ENCODE data around the gene PLEKHM2.
A peak's percentile ranks its signal among the peaks of the same experiment; 100 is the strongest.

Gene PLEKHM2

DNA sequence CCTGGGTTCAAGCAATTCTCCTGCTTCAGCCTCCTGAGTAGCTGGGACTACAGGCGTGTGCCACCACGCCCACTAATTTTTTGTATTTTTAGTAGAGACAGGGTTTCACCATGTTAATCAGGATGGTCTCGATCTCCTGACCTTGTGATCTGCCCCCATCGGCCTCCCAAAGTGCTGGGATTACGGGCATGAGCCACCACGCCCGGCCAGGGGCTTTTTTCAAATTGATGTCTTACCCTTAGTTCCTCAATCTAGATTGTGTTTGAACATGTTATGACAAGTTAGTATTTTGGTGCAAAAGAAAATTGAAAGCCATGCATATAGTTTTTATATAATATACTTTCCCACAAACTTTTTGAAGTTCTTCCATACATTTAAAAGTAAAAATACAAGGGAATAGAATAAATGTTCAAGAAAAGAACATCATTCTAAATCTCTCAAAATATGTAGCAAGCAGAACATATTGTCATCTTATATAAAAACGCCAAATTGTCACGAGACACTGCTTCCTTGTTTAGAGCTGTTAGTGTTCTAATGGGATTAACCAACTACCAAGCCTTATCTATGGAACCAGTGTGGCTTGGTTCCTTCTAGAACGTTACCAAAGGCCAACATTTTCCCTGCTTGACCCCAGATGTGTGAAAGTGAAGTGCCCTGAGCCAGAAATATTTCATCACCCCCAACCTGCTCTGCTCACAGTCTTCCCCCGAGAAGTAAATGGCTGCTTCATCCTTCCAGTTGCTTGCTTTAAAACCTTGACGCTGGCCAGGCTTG, 9.5 kb upstream of the PLEKHM2 start:
- TF ChIP-seq, protein P1, sequence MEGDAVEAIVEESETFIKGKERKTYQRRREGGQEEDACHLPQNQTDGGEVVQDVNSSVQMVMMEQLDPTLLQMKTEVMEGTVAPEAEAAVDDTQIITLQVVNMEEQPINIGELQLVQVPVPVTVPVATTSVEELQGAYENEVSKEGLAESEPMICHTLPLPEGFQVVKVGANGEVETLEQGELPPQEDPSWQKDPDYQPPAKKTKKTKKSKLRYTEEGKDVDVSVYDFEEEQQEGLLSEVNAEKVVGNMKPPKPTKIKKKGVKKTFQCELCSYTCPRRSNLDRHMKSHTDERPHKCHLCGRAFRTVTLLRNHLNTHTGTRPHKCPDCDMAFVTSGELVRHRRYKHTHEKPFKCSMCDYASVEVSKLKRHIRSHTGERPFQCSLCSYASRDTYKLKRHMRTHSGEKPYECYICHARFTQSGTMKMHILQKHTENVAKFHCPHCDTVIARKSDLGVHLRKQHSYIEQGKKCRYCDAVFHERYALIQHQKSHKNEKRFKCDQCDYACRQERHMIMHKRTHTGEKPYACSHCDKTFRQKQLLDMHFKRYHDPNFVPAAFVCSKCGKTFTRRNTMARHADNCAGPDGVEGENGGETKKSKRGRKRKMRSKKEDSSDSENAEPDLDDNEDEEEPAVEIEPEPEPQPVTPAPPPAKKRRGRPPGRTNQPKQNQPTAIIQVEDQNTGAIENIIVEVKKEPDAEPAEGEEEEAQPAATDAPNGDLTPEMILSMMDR (IDR thresholded peaks at IDR 0.05; ENCODE audit: low read depth, low read length, missing control alignments) = no peak
- H3K4me3 ChIP-seq (replicated peaks; ENCODE audit: low read depth, low read length) = no peak overlapping the region
- no peak for DNase-seq (ENCODE audit: extremely low read depth, low read depth)

DNA sequence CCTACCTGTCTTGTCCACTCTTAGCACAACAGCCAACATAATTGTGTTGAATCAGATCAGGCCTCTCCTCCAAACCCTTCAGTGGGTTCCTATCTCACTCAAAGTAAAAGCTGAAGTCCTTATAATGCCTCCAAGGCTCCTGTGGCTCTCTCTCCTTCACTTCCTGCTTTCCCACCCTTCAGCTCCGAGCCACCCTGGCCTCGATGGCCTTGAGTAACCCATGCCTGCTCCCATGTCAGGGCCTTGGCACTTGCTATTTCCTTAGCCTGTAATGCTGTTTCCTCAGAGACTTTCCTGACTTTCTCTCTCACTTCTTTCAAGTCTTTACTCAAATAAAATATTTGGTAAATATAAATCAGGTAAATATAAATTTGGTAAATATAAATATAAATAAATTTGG, 8.1 kb upstream of the PLEKHM2 start:
- no peak overlapping the region for H3K4me3 ChIP-seq (replicated peaks; ENCODE audit: low read depth, low read length)
- DNase-seq (ENCODE audit: extremely low read depth, low read depth) = no peak
- TF ChIP-seq, protein P1 (IDR thresholded peaks at IDR 0.05; ENCODE audit: low read depth, low read length, missing control alignments) = no peak

DNA sequence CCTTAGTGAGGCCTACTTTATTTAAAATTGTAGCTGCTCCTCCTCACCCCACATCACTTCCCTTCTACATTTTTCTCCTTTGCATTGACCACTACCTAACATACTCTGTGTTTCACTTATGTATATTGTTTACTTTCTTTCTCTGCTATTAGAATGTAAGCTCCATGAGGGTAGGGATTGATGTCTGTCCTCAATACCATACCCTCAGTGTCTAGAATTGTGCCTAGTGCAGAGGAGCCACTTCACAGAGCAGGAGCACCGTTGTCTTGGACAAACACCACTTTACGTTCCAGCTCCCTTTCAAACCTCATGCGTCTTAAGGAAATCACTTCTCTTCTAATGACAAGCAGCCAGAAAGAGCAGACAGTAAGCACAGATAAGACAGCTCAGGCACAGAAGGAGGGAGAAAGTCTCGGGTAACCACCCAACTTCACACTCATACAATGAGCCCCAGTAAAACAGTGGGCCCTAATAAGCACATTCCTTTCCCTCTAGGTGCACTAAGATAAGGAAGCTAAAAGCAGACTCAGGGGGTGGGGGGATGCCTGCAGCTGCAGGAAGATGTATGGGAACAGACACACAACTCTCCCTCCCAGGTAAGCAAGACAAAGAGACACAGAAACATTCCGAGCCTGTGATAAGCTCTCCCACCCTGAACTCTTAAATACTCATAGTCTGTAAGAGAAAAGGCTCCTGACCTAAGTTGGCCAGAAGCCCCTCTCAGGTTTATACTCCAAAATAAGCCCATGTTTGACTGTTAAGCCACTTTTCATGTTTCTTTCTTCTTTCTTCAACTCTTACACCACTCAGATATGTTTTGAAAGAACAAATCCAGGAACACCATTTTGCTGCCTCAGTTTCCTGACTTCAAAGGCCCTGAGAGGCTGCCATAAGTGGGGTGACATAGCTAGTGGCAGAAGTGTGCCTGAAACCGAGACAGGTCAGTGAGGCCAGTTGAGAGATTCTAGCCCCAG, 7.1 kb upstream of the PLEKHM2 start:
- H3K4me3 ChIP-seq (replicated peaks; ENCODE audit: low read depth, low read length) = no peak overlapping the region
- no peak for DNase-seq (ENCODE audit: extremely low read depth, low read depth)
- TF ChIP-seq, protein P1 (IDR thresholded peaks at IDR 0.05; ENCODE audit: low read depth, low read length, missing control alignments) = no peak

DNA sequence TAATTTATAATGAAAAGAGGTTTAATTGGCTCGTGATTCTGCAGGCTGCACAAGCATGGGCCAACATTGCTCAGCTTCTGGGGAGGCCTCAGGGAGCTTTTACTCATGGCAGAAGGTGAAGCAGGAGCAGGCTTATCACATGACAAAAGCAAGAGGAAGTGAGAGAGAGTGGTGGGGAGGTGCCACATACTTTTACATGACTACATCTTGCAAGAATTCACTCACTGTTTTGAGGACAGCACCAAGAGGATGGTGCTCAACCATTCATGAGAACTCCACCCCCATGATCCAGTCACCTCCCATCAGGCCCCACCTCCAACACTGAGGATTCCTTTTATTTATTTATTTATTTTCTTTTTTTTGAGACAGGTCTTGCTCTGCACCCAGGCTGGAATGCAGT, 5.5 kb upstream of the PLEKHM2 start:
- H3K4me3 ChIP-seq (replicated peaks; ENCODE audit: low read depth, low read length) = no peak overlapping the region
- peak; percentile 46 for DNase-seq (ENCODE audit: extremely low read depth, low read depth)
- TF ChIP-seq, protein P1 (IDR thresholded peaks at IDR 0.05; ENCODE audit: low read depth, low read length, missing control alignments) = no peak

DNA sequence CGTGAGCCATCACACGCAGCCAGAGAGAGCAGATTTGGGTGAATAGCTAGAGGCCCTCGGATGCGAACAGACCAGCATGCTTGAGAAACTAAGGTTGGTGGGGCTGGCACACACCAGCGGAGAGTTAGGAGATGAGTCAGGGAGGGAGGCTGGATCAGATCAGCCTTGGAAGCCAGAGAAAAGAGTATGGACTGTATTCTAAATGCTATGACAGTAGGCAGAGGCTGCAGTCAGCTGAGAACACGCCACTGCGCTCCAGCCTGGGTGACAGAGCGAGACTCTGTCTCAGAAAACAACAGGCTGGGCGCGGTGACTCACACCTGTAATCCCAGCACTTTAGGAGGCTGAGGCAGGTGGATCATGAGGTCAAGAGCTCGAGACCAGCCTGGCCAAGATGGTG, 4.0 kb upstream of the PLEKHM2 start:
- TF ChIP-seq, protein P1 (IDR thresholded peaks at IDR 0.05; ENCODE audit: low read depth, low read length, missing control alignments) = no peak
- DNase-seq (ENCODE audit: extremely low read depth, low read depth) = no peak
- H3K4me3 ChIP-seq (replicated peaks; ENCODE audit: low read depth, low read length) = no peak overlapping the region

DNA sequence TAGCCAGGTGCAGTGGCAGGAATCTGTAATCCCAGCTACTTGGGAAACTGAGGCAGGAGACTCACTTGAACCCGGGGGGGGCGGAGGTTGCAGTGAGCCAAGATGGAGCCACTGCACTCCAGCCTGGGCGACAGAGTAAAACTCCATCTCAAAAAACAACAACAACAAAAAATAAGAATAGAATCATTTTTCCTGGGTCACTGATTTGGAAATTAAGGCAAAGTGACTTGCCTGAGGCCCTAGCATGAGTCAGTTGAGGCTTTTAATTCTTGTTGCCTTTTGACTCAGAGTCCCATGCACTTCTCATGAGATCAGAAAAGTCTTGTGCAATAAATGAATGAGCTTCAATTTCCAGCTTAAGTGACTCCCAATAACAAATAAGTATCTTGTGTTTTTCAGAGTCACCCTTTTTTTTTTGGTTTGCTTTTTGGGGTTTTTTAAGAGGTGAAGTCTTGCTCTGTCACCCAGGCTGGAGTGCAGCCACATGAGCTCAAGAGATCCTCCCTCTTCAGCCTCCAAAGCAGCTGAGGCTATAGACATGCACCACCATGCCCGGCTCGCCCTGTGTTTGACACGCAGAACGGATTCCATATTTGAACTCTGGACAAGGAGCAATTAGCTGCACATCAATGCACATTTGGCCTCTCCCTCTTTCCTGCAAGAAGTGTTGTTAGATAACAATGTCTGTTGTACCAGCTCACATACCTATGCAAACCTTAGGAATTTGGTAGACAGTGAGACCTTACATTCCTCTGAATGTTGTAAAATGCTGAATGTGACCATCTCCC, 3.4 kb upstream of the PLEKHM2 start:
- no peak overlapping the region for H3K4me3 ChIP-seq (replicated peaks; ENCODE audit: low read depth, low read length)
- DNase-seq (ENCODE audit: extremely low read depth, low read depth) = no peak
- TF ChIP-seq, protein P1 (IDR thresholded peaks at IDR 0.05; ENCODE audit: low read depth, low read length, missing control alignments) = no peak
